Neural progenitor cell (in vitro differentiated cells): ENCODE results near the gene BRD1.

ENCODE experiments used
- EZH2 ChIP-seq: fragments of 200-600 bp; sonication (generic); IDR thresholded peaks from 2 replicates; pipeline ENCODE4 v1.6.1; 2017; ENCODE audit warnings: antibody characterized with exemption, mild to moderate bottlenecking, moderate library complexity
- TF ChIP-seq, protein P1 (sequence below): fragments of 200-600 bp; sonication (generic); IDR thresholded peaks from 2 replicates; pipeline ENCODE4 v1.5.1; 2017; ENCODE audit warnings: antibody characterized with exemption, mild to moderate bottlenecking

DNA sequence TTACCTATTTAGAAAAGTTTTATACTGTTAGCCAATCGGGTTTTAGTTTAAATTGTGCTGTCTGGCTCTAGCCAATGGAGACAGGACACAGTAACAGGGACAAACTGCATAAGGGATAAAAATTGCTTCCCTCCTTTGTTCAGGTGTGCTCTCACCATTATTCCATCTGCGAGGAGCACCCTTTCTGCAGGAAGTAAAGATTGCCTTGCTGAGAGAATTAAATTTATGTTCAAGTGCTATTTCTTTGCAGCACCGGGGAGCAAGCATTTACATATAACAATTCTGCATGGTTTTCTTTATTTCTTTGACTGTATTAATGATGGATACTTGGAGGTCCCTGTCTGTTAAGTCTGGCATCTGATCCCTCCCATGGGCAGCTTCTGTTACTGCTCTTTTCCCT lies 80.5 kb downstream of the BRD1 start:
- TF ChIP-seq, protein P1, sequence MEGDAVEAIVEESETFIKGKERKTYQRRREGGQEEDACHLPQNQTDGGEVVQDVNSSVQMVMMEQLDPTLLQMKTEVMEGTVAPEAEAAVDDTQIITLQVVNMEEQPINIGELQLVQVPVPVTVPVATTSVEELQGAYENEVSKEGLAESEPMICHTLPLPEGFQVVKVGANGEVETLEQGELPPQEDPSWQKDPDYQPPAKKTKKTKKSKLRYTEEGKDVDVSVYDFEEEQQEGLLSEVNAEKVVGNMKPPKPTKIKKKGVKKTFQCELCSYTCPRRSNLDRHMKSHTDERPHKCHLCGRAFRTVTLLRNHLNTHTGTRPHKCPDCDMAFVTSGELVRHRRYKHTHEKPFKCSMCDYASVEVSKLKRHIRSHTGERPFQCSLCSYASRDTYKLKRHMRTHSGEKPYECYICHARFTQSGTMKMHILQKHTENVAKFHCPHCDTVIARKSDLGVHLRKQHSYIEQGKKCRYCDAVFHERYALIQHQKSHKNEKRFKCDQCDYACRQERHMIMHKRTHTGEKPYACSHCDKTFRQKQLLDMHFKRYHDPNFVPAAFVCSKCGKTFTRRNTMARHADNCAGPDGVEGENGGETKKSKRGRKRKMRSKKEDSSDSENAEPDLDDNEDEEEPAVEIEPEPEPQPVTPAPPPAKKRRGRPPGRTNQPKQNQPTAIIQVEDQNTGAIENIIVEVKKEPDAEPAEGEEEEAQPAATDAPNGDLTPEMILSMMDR, result no peak
- no peak for TF ChIP-seq EZH2
